Ovary (tissue), 3 donors: ENCODE measurements around the gene AHRR.

Experiments
- CTCF ChIP-seq, 3 donors: fragments of 450-650 bp in 2 of 3; fragments of 200-600 bp in 1 of 3; IDR thresholded peaks; one replicate each; pipeline versions ENCODE4 v1.5.1 to v1.8.0; 2016 to 2022; ENCODE audit warnings: antibody characterized with exemption in 3 of 3, mild to moderate bottlenecking in 1 of 3
- POLR2A ChIP-seq: fragments of 450-650 bp; IDR thresholded peaks from one replicate; pipeline ENCODE4 v1.6.1; 2017; ENCODE audit warnings: antibody characterized with exemption, mild to moderate bottlenecking, moderate library complexity
- donor health status: DM: no; HTN: no; CAD: no.

- TF ChIP-seq POLR2A (no peak), CTCF (IDR thresholded peaks at IDR 0.05) (no peak)
These were observed 96.9 kb downstream of the AHRR start for GRCh38 chr5:418162-419121.
